CD4-positive, alpha-beta T cell treated with Interleukin-17A for 1 hour (primary cell): ENCODE measurements around the gene DYRK1A.

Source experiments
- DNase-seq: peaks from one replicate; pipeline ENCODE4 v3.0.0-alpha.2; 2020

The DYRK1A gene

GRCh38 chr21:37421306-37421705 lies 54.7 kb downstream of the DYRK1A start:
- DNase-seq = no peak

- no peak for DNase-seq
Observed at GRCh38 chr21:37422382-37422781, 55.8 kb downstream of the DYRK1A start.

DNA sequence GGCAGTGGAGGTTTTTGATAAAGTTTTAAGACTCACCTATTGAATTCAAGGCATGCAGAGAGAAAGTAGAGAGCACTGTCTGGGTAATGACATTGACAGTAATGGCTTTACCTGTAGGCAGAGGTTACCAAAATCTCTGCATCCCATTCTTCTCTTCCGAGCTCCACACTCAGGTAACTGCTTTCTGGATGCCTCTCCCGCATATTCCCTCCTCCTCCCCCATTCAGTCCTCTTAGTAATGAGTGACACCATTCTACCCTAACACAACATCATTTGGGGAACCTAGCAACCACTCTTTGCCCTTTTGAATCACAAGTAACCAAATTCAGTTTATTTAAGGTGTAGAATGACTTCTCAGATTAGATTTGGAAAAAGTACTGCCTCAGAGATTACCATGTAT lies 56.5 kb downstream of the DYRK1A start:
- no peak for DNase-seq

DNA sequence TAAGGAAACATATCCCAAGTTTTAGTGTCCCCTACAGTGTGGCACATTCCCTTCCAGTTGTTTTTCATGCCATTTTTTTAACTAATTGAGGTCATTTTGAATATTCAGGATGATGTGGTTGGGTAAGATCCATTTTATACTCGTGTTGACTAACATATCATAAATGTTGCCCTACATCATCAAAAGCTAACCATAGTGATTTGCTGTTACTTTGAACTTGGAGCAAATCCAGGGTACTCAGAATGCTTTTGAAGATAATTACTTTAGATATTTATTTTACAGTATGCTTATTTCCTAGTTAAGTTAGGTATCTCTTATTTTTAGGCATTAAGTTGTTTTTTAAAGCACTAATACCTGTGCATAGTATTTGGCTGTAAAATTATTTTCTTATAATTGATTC lies 57.8 kb downstream of the DYRK1A start:
- no peak for DNase-seq

DNA sequence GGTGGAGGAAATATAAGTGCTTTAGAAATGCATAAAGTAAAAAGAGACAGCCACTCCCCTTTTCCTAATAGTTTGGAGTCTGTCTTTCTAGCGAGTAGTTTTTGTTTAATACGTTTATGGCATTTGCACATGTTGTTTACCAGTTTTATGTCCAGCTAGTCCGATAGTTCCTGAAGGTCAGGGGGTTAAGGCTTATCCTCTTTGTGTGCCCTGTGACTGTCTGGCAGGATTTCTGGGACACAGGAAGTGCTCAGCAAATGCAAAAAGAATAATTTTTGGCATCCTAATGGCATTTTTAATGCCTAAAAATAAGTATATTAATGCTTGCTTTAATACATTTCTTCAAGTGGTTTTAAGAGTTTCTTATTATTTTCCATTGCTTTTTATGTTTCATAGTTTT lies 58.4 kb downstream of the DYRK1A start:
- DNase-seq = no peak

DNA sequence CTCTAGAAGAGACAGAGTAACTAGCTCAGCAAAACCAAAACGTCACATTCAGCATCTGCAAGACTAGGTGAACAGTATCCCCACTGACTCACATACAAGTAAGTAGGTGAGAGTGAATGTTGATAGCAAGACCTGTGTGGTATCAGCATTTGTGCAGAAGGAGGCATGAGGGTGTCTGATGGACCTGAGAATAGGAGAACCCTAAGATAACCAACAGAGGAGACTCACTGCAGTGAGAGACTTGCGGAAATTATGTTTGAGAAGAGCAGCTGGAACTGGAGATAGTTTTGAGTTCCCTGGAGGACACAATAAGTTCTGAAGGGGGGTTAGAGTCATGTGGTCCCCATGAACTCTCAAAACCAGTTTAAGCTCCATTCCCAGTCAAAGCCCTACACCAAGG lies 59.1 kb downstream of the DYRK1A start:
- DNase-seq = no peak

DNA sequence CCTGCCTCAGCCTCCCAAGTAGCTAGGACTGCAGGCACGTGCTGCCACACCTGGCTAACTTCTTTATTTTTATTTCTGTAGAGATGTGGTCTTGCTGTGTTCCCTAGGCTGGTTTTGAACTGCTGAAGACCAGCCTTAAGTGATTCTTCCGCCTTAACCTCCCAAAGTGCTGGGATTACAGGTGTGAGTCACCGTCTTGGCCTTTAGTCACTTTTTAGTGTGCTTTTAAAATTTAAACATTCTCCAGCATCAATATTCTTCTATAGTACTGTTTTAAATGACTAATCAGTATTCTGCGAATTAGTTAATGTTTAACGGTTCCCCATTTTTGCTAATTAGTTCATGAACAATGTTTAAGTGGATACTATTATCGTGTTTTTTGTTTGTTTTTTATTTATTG lies 60.6 kb downstream of the DYRK1A start:
- no peak for DNase-seq

- DNase-seq = no peak
Observed at GRCh38 chr21:37429356-37429755, 62.8 kb downstream of the DYRK1A start.

- DNase-seq = no peak
Observed at GRCh38 chr21:37430184-37430821, 63.7 kb downstream of the DYRK1A start.

DNA sequence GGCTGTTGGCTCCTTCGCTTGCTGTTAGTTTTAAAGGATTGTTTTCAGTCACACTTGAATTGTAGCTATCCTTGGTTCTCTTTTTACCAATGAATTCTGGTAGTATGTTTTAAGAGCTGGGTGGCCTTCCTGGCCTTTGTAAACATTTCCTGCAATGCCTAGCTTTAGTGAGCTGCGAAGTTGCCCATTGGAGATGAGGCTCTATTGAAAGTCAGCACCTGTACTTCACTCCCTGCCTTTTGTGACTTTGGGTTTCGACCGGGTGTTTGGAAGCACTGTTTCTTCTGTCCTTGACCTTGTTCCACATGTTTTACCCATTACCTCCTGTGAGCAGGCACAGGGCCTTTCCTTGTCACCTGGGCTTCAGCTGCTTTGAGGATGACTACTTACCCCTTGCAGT lies 64.7 kb downstream of the DYRK1A start:
- DNase-seq = no peak

DNA sequence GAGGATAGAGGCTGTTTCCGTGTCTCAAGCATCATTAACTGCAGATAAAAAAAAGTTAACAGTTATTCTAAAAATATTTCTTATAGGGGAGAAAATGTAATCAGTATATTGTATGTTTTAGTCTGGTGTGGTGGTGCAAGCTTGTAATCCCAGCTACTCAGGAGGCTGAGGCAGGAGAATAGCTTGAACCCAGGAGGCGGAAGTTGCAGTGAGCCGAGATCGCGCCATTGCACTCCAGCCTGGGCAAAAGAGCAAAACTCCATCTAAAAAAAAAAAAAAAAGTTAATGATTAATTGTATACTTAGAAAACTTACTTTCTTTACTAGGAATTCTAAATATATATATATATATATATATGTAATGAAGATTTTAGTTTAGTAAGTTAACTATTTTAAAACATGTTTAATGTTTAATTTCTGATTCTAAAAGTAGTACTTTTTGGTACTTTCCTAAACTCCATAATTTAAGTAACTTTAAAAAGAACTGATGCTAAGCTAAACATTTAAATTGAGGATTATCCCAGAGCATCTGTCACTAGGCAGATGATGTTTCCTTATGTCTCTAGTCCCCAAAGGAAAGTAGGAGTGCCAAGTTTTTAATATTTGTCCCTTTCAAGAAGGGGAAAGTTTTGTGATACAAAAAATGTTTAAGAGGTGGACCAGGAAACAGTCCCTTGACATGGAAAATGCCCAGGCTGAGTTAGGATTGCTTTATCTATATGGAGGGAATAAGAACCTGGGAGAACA lies 66.3 kb downstream of the DYRK1A start:
- DNase-seq = no peak

- no peak for DNase-seq
Observed at GRCh38 chr21:37433456-37433840, 66.9 kb downstream of the DYRK1A start.

GRCh38 chr21:37435120-37435519 lies 68.5 kb downstream of the DYRK1A start:
- DNase-seq = peak; percentile 82

DNA sequence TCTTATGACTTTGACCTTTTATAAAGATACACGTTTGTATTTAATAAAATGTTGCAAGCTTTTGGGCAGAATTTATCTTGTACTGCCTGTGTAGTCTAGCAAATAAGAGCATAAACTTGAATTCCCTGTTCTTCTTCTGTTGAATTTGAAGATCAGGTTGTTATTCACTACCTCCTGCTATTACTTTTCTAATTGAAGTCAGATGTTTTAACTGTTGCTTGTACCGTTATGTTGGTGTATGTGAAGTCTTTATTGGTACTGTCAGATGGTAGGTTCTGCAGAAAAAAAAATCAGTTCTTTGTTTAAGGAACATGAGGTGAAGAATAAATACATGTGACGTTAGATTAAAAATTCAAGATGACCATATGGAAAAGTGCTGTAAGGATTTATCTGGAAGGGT lies 69.1 kb downstream of the DYRK1A start:
- no peak for DNase-seq

DNA sequence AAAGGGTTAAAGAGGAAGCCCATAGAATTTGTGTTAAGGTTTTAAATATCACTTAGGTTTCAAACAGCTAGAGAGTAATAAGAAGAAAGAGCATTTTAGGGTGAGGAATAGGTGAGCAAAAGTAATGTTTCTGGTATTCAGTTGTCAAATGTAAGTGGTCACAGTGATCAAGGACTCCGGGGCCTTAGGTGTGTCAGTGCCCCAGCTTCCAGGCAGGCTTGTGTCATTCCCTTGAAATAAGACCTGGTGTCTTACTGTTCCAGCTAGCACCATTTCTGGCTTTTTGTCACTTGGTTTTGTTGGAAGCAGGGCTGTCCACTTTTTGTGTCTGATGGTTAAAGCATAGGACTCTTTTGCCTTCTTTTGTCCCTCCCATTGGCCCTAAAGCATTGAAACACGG lies 69.6 kb downstream of the DYRK1A start:
- no peak for DNase-seq

DNA sequence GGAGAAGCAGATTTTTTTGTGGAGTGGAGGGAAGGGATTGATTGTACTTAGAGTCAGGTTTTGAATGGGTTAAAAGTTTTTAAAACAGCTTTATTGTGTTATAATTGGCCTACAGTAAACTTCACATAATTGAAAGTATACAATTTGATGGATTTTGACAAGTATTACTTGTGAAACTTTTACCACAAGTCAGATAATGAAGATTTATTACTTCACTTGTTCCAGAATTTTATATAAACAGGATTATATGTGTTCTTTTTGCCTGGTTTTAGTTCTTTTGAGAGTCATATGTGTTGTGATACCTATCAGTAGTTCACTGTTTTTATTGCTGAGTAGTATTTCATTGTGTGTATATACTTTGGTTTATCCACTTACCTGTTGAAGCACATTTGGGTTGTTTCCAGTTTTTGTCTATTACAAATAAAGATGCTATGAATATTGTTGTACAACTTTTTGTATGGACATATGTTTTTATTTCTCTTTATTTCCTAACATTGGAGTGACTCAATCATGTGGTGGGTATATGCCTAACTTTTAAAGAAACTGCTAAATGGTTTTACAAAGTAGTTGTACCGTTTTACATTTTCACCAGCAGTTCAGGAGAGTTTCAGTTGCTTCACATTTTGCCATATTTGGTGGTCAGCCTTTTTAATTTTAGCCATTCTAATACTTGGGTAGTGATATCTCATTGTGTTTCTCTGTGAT lies 71.0 kb downstream of the DYRK1A start:
- no peak for DNase-seq

- no peak for DNase-seq
Observed at GRCh38 chr21:37443683-37444082, 77.1 kb downstream of the DYRK1A start.

- DNase-seq = no peak
Observed at GRCh38 chr21:37445228-37445627, 78.7 kb downstream of the DYRK1A start.

GRCh38 chr21:37446552-37446951 lies 80.0 kb downstream of the DYRK1A start:
- no peak for DNase-seq

GRCh38 chr21:37447288-37447936 lies 80.8 kb downstream of the DYRK1A start:
- no peak for DNase-seq

DNA sequence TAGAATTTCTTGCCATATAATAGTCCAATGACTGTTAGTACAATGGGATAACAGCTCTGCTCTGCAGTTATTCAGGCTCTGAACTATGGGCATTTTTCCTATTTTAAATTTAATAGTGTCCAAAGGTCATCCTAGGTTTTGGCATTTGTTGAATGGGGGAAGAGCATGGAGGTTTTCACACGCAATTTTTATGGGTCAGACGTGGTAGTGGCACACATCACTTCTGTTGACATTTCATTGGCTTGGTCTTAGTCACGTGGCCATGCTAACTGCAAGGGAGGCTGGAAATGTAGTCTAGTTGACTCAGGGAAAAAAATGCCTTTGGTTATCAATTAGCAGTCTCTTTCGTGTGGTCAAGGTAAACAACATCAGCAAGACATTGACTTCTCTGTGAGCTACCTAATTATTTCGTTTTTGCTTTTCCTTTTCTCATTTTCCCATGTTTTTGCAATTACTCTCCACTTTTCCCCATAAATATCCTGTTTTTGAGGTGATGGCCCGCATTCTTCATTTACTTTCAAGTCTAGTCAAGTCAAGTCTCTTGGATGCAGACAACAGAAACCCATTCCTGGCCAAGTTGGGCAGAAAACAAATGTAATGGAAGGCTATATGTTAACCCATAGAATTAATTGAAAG lies 82.8 kb downstream of the DYRK1A start:
- no peak for DNase-seq

DNA sequence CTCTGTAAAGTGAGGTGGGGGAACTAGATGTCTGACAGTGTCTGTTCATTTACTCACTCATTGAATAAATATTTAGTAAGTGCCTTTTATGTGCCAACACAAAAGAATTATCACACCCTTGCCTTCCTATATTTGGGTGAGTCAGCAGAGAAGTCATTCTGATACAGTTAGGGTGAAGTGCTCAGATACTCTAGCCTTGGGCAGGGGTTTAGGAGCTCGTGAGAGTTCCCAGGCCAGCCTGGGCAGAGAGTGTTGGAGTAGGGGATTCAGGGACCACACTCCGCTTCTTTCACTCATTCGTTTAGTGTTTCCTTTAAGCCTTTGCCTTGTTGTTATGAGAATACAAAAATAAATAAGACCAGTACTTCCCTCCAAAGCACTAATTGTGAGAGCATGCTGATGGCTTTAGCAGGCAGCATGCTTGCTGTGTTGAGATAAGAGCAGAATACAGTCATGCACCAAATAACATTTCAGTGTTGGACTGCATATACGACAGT lies 83.9 kb downstream of the DYRK1A start:
- no peak for DNase-seq

GRCh38 chr21:37451446-37451845 lies 84.9 kb downstream of the DYRK1A start:
- no peak for DNase-seq
